H4 (cell line): Measurements from ENCODE around the gene CELF6. TPM values are rescaled to one million over a fixed set of nuclear protein-coding genes. Genes with fewer than 3 reads are reported as not detected.

Experiments used
- DNase-seq: peaks from one replicate; pipeline ENCODE4 v3.0.0-alpha.2; 2015; ENCODE audit warnings: low spot score
- total RNA-seq: library from RNA; depleted of rRNA; stranded (reverse); fragments of >200 nt; shearing (Covaris generic); gene quantifications from 2 replicates; pipeline ENCODE4 v1.2.3, GENCODE V29; 2014; rRNA removed

The CELF6 gene
- total RNA-seq, 1 experiment from 2014 or later = not detected

DNA sequence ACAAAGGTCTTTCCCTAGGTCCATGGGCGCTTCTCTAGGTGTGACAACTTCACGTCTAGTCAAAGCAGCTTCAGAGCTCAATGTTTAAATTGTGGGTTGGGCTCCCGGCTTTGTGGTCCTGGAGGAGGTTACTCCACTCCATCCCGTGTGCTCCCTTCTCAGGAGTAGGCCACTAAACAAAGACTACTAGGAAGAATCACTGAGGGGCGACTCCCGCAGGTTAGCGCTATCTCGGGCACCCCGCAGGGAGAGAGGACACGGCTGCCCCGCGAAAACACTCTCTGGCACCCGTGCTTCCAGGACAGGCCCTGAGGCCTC, 48.1 kb downstream of the CELF6 start:
- peak; percentile 10 for DNase-seq

DNA sequence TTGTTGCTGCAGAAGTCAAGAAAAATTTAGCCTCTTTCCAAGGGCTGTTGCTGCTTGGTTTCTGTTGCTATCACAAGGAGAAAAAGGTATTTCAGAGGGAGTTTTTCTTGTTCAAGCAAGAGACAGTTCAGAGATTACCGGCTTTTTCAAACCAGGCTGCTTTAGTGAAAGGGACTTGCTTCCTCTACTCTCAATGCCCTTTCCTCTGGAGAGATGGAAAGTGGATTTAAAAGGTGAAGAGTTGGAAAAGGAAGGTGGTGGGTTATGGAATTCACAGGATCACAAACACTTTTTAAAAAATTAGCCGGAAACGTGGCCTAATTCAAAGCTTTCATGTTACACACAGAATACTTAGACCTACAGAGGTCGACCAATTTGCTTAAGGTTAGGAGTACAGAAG, 48.7 kb downstream of the CELF6 start:
- no peak for DNase-seq

DNA sequence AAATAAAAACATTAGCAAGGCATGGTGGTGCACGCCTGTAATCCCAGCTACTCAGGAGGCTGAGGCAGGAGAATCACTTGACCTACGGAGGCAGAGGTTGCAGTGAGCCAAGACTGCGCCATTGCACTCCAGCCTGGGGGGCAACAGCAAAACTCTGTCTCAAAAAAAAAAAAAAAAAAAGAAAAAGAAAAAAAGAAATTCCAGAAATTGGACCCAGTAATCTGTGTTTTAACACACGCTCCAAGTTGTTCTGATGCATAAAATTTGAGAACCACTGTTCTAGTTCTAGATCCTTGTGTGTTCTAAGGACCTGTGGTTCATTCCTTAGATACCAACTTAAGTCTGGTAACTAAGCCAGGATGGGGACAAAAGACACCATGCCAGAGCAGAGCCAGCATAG, 50.2 kb downstream of the CELF6 start:
- no peak for DNase-seq

DNA sequence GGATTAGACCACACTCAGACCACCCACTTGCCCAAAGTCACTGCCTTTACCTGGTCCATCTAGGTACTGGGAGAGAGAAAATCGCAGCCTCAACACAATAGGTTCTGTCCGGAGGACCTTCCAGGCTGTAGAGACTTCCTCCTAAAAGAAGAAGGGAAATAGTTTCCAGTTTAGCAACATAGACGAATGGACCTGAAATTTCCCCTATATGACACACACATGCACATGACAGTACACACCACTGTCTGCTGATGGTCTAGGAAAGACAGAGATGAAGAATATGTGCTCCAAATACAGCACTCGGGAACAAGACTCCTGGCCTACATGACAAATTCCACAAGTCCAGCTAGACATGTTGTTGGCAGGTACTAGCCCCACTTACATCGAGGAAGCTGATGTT, 54.9 kb downstream of the CELF6 start:
- DNase-seq = no peak

DNA sequence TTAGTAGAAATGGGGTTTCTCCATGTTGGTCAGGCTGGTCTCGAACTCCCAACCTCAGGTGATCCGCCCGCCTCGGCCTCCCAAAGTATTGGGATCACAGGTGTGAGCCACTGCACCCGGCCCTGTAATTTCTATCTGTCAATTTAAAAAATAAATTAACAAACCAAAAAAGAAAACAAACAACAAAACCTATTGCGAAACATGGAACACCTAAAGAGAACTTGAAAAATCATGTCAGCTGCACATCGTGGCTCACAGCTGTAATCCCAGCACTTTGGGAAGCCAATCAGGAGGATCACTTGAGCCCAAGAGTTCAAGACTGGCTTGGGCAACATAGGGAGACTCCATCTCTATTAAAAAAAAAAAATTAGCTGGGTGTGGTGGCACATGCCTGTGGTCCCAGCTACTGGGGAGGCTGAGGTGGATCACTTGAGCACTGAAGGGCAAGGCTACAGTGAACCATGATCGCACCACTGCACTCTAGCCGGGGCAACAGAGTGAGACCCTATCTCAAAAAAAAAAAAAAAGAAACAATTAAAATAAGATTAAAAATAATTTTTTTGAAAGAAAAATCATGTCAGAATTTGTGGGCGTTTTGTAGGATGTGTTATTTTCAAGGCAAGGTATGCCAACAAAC, 67.2 kb downstream of the CELF6 start:
- DNase-seq = no peak

DNA sequence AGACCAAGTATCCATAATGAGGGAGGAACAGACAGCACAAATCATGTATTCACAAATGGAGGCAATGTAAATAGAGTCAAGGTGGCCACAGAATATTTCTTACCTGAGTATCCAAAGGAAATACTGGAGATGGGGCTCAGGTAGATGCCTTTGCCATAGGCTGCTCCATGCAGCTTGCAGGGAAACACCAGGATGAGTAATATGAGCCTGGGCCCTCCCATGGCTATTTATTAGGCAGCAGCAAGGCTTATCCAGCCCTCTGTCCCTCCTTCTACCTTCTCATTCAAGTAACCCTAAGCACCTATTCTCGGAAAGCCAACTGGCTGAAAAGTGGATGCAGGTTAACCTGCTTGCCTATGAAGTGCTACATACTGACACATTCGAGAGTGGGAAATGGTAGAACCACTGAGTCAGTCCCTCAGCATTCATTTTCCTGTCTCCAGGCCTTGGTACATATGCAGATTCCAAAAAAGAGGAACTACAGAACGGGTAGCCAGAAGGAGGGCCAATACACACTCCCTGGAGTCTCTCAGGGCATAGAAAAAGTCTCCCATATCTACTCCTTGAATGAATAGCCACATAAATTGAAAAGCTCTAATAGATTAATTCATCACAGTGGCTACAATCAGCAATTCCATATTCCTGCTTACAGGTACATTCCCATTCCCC, 70.7 kb downstream of the CELF6 start:
- DNase-seq = no peak

DNA sequence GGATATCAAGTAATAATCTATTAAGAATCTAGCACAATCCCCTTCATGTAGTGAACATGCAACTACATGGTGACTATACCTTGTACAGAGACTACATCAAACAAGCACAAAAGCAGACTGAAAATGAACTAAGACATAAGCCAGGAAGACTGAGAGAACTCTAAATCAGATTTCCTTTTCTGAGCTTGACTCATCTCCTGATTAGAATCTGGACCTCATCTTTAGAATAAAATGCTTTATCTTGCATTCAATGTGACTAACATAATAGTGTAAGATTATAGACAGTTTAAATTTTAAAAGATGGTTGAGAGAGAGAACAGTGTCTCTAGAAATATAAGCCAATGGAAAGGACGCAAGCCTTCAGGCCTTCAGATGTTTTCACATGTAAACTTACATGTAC, 71.4 kb downstream of the CELF6 start:
- DNase-seq = no peak

DNA sequence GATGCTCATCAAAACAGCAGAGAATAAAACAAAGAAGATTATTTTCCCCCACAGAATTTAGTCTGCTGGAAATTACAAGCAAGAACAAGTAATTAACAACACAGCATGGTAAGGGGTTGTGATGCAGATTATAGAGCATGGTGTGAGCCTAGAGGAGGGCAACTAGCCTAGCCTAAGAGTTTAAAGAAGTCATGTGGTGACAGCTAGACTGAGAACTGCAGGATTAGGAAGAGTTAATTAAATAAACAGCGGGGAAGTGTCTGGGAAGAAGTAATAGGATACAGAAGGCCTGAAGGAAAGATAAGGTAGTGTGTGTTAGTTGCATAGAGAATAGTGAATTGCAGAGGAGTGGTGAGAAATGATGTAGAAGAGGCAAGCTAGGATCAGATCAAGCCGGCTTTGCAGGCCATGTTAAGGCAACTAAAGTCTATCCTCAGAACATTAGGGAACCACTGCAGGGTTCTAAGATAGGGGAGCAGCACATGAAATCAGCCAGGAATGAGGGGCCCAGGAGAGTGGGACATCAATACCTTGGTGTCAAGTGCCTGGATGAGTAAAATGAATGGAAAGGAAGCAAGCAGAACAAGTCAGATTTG, 77.1 kb downstream of the CELF6 start:
- no peak for DNase-seq

DNA sequence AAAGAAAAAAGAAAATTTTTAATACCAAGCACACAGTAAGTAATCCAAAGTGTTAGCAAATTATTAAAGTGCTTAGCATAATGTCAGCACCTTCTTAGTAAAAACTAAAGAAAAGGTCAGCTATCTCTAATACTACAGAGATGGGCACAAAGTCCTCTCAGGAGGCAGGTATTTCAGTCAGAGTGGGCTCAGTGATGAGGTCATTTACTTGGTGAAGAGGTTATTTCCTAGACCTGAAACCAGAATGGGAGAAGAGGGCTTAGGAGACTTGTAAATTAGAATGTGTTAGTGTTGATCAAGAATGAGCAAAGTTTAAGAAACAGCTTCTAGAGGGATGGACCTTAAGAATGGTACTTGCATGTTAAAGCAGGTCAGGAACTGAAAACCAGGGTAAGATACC, 80.3 kb downstream of the CELF6 start:
- no peak for DNase-seq

DNA sequence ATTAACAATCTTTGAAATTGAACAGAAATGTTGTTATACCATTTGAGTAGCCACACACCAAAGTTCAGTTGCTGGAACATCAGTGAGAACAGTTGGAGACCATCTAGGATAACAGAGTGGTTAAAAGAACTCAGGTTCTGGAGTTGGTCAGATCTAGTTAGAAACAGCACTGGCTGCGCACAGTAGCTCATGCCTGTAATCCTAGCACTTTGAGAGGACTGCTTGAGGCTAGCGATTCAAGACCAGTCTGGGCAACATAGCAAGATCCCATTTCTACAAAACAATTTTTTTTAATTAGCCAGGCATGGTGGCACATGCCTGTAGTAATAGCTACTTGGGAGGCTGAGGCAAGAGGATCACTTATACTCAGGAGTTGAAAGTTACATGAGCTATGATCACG, 81.4 kb downstream of the CELF6 start:
- no peak for DNase-seq

DNA sequence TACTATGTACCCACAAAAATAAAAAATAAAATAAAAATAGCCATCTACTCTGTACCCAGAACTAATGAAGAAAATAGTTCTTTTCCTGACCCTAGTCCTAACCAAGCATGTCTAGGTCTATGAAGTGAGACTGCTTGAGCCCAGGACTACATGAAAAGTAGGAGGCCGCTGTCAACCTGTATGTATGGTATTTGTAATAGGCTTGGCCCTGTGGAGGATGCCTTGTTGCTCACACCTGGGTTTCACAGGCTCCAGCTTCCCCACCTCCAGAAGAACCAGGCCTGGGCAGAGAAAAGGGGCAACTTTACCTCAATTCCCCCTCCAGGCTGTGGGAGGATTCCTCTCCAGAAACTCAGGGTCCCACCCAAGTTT, 82.1 kb downstream of the CELF6 start:
- no peak for DNase-seq

DNA sequence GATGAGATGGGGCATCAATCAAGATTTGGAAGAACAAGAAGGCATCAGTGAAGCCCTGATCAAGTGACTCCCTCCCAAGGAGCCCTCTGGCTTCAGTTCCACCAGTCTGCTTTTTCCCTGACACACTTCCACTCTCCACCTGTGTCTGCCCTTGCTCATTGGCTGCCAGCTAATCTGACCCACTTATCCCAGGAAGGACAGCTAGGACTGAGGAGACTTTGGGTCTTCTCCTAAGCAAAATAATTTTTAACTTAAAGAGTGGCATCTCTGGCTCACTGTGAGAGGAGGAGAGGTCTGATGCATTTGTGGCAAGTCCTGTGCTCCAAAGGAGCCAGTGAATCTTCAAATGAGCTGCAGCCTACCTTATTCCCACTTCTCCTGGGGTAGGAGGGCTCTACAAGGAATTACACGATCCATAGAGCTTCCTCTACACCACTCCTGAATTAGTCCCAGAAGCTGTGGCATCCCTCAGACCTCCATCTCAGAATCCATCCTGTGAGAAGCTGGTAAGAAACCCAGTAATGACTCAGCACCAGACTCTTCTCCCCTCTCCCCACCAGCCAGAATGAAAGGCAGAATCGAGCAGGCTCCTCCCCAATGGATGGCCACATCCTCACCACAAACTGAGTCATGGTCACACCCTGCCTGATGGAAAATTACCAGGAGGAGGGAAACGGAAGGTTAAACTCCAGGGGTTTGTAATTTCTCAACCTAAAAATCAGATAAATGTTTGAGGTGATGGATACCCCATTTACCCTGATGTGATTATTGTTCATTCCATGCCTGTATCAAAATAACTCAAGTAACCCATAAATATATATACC, 82.7 kb downstream of the CELF6 start:
- peak; percentile 98 for DNase-seq

DNA sequence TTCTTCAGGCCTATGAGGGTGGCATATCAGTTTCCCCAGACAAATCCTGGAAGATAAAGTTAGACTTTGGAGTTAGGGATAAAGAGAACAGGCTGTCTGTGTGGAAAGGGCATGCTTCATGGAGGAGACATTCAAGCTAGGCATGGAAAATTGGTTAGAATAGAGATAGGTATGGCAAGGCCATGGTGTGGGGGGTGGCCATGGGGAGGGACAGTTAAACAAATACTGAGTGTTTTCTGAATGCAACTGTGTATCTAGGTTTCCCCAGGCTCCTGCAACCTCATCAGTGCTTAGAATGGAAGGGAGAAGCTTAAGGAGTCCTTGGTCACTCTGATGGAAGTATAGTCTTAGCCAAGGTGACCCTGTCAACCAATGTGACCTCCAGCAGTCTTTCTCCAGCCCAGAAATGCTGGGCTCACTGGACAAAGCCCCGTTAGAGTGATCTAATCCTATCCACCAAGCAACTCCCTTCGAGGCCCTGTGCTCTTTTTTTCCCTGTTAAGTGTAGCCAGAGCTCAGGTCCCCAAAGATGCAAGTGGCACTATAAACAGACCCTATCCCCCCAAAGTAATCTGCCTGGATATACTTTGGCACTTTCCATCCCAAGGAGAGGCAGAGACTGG, 83.5 kb downstream of the CELF6 start:
- no peak for DNase-seq

DNA sequence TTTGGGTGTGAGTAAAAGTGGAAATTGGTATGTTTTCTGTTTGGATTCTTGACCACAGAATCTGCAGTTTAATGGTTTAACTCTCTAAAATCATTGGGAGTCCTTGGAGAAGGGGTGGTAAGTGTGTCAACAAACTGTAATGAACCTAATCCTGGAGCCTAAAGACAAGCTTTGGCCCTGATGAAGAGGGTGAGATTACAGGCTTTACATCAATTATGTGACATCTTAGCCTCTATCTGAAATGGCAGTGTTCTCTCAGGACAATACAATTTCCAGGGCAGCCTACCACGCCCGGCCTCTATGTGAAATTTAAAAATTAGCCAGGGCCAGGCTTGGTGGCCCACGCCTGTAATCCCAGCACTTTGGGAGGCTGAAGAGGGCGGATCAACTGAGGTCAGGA, 84.7 kb downstream of the CELF6 start:
- DNase-seq = no peak

Other genes with a start within 250 kb of the CELF6 start
- gene MYO9A, start 202.0 kb downstream of the CELF6 start, total RNA-seq = 9.4 and 20.3 TPM in 2 replicates
- gene SENP8, start 201.8 kb downstream of the CELF6 start, total RNA-seq = 2.5 and 3.2 TPM in 2 replicates
- gene GRAMD2A, start 122.4 kb downstream of the CELF6 start, total RNA-seq = 0.18 and 0.33 TPM in 2 replicates
- gene PKM, start 89.0 kb downstream of the CELF6 start, total RNA-seq = 2,397 and 2,595 TPM in 2 replicates
- gene PARP6, start 47.6 kb downstream of the CELF6 start, total RNA-seq = 19.0 and 22.2 TPM in 2 replicates
- 88.2 and 93.0 TPM in 2 replicates for gene HEXA, start 55.9 kb upstream of the CELF6 start, total RNA-seq
- not detected in 2 replicates for gene TMEM202, start 78.1 kb upstream of the CELF6 start, total RNA-seq
- 25.6 and 32.2 TPM in 2 replicates for gene ARIH1, start 154.2 kb upstream of the CELF6 start, total RNA-seq